Parathyroid adenoma (tissue), 2 donors: Measurements from ENCODE around the gene EREG.

Experiments used
- H2AFZ ChIP-seq: fragments of 300-600 bp; sonication (generic); one replicate; pipeline ENCODE4 v1.7.0; 2017; ENCODE audit warnings: antibody characterized with exemption, mild to moderate bottlenecking
- H3K27ac ChIP-seq: fragments of 300-600 bp; sonication (generic); one replicate; pipeline ENCODE4 v1.7.0; 2017
- H3K27me3 ChIP-seq: fragments of 300-600 bp; sonication (generic); one replicate; pipeline ENCODE4 v1.7.0; 2017; ENCODE audit warnings: low read length; ENCODE audit not compliant: control insufficient read depth, insufficient read depth
- H3K36me3 ChIP-seq: fragments of 300-600 bp; sonication (generic); one replicate; pipeline ENCODE4 v1.7.0; 2017; ENCODE audit warnings: low read length; ENCODE audit not compliant: control insufficient read depth, insufficient read depth
- H3K4me1 ChIP-seq: fragments of 300-600 bp; sonication (generic); one replicate; pipeline ENCODE4 v1.7.0; 2017; ENCODE audit warnings: control low read depth
- H3K4me2 ChIP-seq: fragments of 300-600 bp; sonication (generic); one replicate; pipeline ENCODE4 v1.7.0; 2017; ENCODE audit warnings: low read length
- H3K4me3 ChIP-seq: fragments of 300-600 bp; sonication (generic); one replicate; pipeline ENCODE4 v1.7.0; 2017; ENCODE audit warnings: low read depth, low read length
- H3K79me2 ChIP-seq: fragments of 300-600 bp; sonication (generic); one replicate; pipeline ENCODE4 v1.7.0; 2017; ENCODE audit warnings: control low read depth
- H3K9ac ChIP-seq: fragments of 300-600 bp; sonication (generic); one replicate; pipeline ENCODE4 v1.7.0; 2017; ENCODE audit warnings: mild to moderate bottlenecking
- H3K9me3 ChIP-seq: fragments of 300-600 bp; sonication (generic); one replicate; pipeline ENCODE4 v1.7.0; 2017; ENCODE audit warnings: low read length; ENCODE audit not compliant: control insufficient read depth
- CTCF ChIP-seq: fragments of 300-600 bp; sonication (generic); IDR thresholded peaks from one replicate; pipeline ENCODE4 v1.7.0; 2017; ENCODE audit warnings: antibody characterized with exemption, mild to moderate bottlenecking
- donor health status: primary hyperparathyroidism.

EREG gene

GRCh38 chr4:74318276-74318675 lies 46.7 kb upstream of the EREG start:
- Histone ChIP-seq H3K36me3 (no peaks in the 10 kb centered on the region), H3K4me2 (no peak overlapping the region), H3K9ac (no peak overlapping the region), H3K27ac (no peak overlapping the region), H3K9me3 (no peaks in the 10 kb centered on the region), H3K79me2 (no peaks in the 10 kb centered on the region), H3K4me3 (no peak overlapping the region), H3K4me1 (no peaks in the 10 kb centered on the region), H2AFZ (no peak overlapping the region), H3K27me3 (no peaks in the 10 kb centered on the region)
- TF ChIP-seq CTCF = no peak

GRCh38 chr4:74319470-74319869 lies 45.5 kb upstream of the EREG start:
- Histone ChIP-seq H2AFZ (no peak overlapping the region), H3K79me2 (no peaks in the 10 kb centered on the region), H3K4me2 (no peak overlapping the region), H3K4me3 (no peak overlapping the region), H3K9ac (no peak overlapping the region), H3K27ac (no peak overlapping the region), H3K27me3 (no peaks in the 10 kb centered on the region), H3K36me3 (no peaks in the 10 kb centered on the region), H3K4me1 (no peaks in the 10 kb centered on the region), H3K9me3 (no peaks in the 10 kb centered on the region)
- TF ChIP-seq CTCF = no peak

- H3K4me1 ChIP-seq = no peaks in the 10 kb centered on the region
- H2AFZ ChIP-seq = peak overlapping the region; percentile 50
- H3K4me2 ChIP-seq = no peak overlapping the region
- no peaks in the 10 kb centered on the region for H3K9me3 ChIP-seq
- H3K79me2 ChIP-seq = no peaks in the 10 kb centered on the region
- TF ChIP-seq CTCF = peak; percentile 36
- H3K27ac ChIP-seq = no peak overlapping the region
- H3K27me3 ChIP-seq = no peaks in the 10 kb centered on the region
- no peaks in the 10 kb centered on the region for H3K36me3 ChIP-seq
- no peak overlapping the region for H3K4me3 ChIP-seq
- no peak overlapping the region for H3K9ac ChIP-seq
Measured at GRCh38 chr4:74320559-74321118, 44.3 kb upstream of the EREG start.

GRCh38 chr4:74322301-74322700 lies 42.6 kb upstream of the EREG start:
- no peaks in the 10 kb centered on the region for H3K79me2 ChIP-seq
- H3K27ac ChIP-seq = no peak overlapping the region
- no peak overlapping the region for H3K4me3 ChIP-seq
- no peak overlapping the region for H3K9ac ChIP-seq
- no peaks in the 10 kb centered on the region for H3K36me3 ChIP-seq
- H3K4me1 ChIP-seq = no peaks in the 10 kb centered on the region
- no peaks in the 10 kb centered on the region for H3K9me3 ChIP-seq
- no peak for TF ChIP-seq CTCF
- no peaks in the 10 kb centered on the region for H3K27me3 ChIP-seq
- no peak overlapping the region for H2AFZ ChIP-seq
- no peak overlapping the region for H3K4me2 ChIP-seq

GRCh38 chr4:74323663-74324062 lies 41.3 kb upstream of the EREG start:
- Histone ChIP-seq H3K27me3 (no peaks in the 10 kb centered on the region), H3K9ac (no peak overlapping the region)

More at GRCh38 chr4:74323663-74324062, 41.3 kb upstream of the EREG start:
- H3K36me3 ChIP-seq = no peaks in the 10 kb centered on the region
- H3K79me2 ChIP-seq = no peaks in the 10 kb centered on the region
- no peaks in the 10 kb centered on the region for H3K9me3 ChIP-seq
- H3K4me3 ChIP-seq = no peak overlapping the region
- no peak overlapping the region for H2AFZ ChIP-seq
- no peaks in the 10 kb centered on the region for H3K4me1 ChIP-seq
- H3K27ac ChIP-seq = no peak overlapping the region
- TF ChIP-seq CTCF = no peak
- no peak overlapping the region for H3K4me2 ChIP-seq
